Measurements from ENCODE around the gene CDC20B.
A peak's percentile ranks its signal among the peaks of the same experiment; 100 is the strongest.

CDC20B gene

DNA sequence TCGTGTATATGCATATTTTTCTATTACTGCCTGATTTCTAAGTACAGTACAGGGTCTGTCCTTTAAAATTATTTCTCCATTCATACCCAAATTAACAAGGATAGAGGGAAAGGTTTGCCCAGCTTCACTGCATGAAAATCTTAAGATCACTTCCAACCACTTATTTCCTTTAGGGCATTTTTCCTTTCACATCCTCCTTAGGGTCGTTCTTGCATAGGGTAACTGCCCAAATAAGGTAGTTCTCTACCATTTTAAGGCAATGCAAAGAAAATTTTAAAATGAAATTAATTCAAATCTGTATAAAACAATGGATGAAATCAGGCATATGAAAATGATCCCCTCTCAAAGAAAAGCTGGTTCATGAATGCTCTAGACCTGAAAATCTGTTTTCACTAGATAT lies 4.1 kb upstream of the CDC20B start:
- no peak overlapping the region for H3K4me3 ChIP-seq (ENCODE audit: control insufficient read depth, low read depth, low read length)
- TF ChIP-seq, protein P1, sequence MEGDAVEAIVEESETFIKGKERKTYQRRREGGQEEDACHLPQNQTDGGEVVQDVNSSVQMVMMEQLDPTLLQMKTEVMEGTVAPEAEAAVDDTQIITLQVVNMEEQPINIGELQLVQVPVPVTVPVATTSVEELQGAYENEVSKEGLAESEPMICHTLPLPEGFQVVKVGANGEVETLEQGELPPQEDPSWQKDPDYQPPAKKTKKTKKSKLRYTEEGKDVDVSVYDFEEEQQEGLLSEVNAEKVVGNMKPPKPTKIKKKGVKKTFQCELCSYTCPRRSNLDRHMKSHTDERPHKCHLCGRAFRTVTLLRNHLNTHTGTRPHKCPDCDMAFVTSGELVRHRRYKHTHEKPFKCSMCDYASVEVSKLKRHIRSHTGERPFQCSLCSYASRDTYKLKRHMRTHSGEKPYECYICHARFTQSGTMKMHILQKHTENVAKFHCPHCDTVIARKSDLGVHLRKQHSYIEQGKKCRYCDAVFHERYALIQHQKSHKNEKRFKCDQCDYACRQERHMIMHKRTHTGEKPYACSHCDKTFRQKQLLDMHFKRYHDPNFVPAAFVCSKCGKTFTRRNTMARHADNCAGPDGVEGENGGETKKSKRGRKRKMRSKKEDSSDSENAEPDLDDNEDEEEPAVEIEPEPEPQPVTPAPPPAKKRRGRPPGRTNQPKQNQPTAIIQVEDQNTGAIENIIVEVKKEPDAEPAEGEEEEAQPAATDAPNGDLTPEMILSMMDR (IDR thresholded peaks at IDR 0.05; ENCODE audit: control insufficient read depth, insufficient read depth, low read depth, low read length, missing control alignments) = no peak
- DNase-seq (ENCODE audit: low read depth) = no peak

DNA sequence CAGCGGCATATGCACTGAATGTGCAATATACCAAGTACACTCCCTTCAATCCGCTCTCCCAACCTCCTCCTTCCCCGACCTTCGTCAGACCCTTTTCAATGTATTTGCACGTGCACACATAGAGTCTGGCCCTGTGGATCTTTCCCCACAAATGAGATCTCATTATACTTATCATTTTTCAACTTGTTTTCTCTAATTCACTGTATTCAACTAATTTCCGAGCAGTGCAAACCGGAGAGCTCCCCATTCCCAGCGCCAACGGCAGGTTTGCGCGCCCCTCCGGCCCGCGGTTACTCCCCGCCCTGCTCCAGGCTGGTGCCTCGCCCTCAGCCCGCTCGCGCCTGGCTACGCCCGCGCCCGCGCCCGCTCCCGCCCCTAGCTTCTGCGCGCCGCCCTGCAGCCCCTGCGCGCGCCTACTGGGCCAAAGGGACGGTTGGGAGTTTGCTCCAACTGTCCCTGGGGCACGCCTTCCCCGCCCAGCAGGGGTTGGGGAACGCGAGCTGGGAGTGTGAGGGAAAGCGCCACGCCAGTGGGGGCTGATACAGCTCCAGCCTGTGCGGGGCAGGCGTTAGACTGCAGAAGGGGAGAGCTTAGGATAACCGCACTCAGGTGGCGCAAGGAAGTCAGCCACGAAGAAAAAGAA lies 3.3 kb upstream of the CDC20B start:
- no peak for DNase-seq (ENCODE audit: low read depth)
- TF ChIP-seq, protein P1 (IDR thresholded peaks at IDR 0.05; ENCODE audit: control insufficient read depth, insufficient read depth, low read depth, low read length, missing control alignments) = peak; percentile 7
- peak overlapping the region; percentile 46 for H3K4me3 ChIP-seq (ENCODE audit: control insufficient read depth, low read depth, low read length)

DNA sequence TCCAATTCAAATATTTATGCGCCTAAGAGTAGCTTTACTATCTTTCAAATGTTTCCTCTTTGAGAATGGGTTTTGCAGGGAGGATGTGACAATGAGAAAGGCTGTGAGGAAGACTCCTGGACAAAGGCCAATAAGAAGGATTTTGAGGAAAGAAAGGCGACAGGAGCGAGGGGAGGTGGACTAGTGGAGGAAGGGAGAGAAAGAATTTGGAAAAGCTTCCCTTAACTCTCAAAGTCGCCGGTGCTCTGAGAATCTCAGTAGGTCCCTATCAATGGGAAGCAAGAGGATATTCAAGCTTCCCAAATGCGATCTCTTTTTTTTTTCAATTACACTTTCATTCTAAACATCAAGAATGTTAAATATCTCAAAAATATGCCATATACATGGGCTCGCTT lies 2.8 kb upstream of the CDC20B start:
- TF ChIP-seq, protein P1 (IDR thresholded peaks at IDR 0.05; ENCODE audit: control insufficient read depth, insufficient read depth, low read depth, low read length, missing control alignments) = no peak
- H3K4me3 ChIP-seq (ENCODE audit: control insufficient read depth, low read depth, low read length) = no peak overlapping the region; the same call in none of the 2 replicates
- no peak for DNase-seq (ENCODE audit: low read depth)

DNA sequence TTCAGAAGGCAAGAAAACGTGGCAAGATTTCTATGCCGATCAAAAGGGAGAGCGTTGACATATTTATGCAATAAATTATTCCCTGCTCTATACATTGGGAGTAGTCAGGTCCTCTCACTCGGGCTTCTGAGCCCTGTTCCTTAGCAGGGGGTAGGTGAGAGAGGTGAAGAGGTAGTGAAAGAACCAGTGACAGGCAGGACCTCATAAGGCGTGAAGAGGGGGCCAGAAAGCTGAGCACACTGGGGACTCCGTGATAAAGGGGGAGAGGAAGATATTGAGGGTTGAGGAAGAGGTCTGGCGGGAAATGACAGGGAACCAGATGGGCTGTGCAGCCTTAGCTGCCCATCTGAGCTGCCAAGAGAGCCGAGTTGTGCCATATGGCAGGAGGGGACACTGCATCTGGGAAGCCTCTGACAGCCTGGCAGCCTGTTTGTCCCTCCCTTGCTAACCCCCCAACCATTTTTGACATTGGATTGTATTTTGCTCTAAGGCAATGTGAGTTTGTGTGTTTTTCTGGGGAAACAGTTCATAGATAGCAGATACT lies 782 bp upstream of the CDC20B start:
- DNase-seq (ENCODE audit: low read depth) = no peak
- TF ChIP-seq, protein P1 (IDR thresholded peaks at IDR 0.05; ENCODE audit: control insufficient read depth, insufficient read depth, low read depth, low read length, missing control alignments) = no peak

DNA sequence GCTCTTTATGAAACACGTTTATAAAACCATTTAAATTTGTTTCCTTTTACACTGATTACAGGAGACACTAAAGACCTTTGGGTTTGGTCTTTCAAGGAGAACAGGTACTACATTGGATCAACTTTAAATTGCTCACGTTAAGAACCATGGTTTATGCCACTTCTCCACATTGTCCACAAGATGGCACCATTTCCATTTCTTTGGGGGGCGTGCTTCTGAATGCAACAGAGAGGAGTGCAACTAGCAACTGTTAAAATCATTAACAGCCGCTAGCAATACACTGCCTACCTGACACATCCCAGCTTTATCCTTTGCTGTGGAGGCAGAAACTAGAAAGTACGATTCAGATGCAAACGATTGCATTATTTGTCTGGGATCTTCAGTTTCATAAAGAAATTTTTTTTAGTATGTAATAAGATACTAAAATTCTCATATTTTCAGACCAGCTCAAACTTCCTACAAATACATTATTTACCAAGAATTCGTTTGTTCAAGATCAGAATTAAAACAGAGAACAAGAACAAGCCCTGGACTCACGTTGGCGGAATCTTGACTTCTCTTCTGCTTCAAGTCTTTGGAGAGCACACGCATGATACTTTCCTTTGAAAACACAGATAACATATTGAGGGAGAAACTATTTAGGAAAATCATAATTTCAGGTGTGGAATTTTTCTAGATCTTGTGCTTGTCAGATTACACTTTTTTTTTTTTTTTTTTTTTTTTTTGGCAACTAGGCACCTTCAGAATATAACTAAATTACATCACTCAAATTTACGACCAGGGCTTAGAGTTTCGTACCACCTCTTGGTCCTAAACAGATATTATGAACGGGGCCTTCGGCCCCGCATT lies 702 bp downstream of the CDC20B start:
- TF ChIP-seq, protein P1 (IDR thresholded peaks at IDR 0.05; ENCODE audit: control insufficient read depth, insufficient read depth, low read depth, low read length, missing control alignments) = peak; percentile 82
- peak overlapping the region; percentile 72 for H3K4me3 ChIP-seq (ENCODE audit: control insufficient read depth, low read depth, low read length)
- no peak for DNase-seq (ENCODE audit: low read depth)

More for the DNA sequence above, 782 bp upstream of the CDC20B start:
- peak overlapping the region; percentile 42 for H3K4me3 ChIP-seq (ENCODE audit: control insufficient read depth, low read depth, low read length)

DNA sequence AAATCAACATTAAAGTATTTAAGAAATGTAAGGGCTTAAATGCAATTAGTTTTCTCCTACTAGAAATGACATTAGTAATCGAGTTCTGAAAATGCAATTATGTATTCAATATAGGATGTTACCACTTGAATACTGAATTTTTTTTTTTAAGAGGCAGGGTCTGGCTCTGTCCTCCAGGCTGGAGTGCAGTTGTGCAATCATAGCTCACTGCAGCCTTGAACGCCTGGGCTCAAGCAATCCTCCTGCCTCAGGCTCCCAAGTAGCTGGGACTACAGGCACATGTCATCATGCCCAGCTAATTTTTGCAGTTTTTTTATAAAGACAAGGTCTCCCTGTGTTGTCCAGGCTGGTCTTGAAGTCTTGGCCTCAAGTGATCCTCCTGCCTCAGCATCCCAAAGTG lies 1.5 kb downstream of the CDC20B start:
- TF ChIP-seq, protein P1 (IDR thresholded peaks at IDR 0.05; ENCODE audit: control insufficient read depth, insufficient read depth, low read depth, low read length, missing control alignments) = no peak
- DNase-seq (ENCODE audit: low read depth) = no peak
- H3K4me3 ChIP-seq (ENCODE audit: control insufficient read depth, low read depth, low read length) = no peak overlapping the region

Data from AG09309 (cell line).